8988T (cell line): ENCODE measurements around the gene FAM72B.
"Not testable (repeated sequence)": the region's sequence is repeated elsewhere in the genome, so short reads cannot be mapped to it uniquely, and the experiment has no call there.

Experiments used
- DNase-seq: peaks from one replicate; pipeline ENCODE4 v3.0.0; 2011

Gene FAM72B

DNA sequence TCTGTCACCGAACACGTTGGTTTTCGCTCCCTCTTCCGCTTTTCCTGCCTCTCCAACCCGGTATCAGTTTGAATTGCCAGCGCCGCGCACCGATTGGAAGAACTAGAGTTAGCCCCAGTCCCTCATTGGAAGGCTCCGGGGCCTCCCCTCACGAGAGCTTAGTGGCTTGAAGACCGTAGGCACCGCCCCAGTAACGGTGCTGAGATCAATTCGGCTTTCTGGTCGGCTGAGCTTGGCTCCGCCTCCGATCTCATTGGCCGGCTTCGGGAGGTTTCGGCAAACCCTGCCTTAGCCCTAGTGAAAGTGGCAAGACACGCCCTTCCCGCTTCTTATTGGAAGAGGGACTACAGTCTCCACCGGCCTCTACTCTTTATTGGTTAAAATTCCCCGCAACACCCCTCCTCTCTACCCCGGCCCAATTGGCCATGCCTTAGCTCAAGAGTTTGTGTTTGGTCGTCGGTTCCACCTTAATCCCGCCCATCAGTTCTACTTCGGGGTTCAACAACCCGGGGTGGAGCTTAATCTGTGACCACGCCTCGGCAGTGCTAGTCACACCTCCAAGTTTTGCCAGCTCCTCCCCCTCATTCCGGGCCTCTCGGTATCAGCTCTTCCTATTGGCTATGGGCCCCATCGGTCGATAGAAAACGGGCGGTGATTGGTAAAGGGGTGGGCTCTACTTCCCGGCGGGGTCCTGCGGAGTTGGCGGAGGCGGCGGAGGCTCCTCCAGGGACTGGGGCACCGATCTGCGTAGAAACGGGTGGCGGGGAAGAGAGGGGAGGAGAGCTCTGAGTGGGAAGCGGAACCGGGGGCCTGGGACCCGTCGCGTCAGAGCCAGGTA is at the start of gene FAM72B, which contains the start of gene SRGAP2C:
Gene FAM72B (minus strand): TSS at position 51 of the 838 bp plus-strand sequence. CDS start 851 bp downstream, outside the sequence.
Gene SRGAP2C (plus strand): TSS at position 686 of the 838 bp plus-strand sequence. CDS start 2,472 bp downstream, outside the sequence.
- peak; percentile 7 for DNase-seq

DNA sequence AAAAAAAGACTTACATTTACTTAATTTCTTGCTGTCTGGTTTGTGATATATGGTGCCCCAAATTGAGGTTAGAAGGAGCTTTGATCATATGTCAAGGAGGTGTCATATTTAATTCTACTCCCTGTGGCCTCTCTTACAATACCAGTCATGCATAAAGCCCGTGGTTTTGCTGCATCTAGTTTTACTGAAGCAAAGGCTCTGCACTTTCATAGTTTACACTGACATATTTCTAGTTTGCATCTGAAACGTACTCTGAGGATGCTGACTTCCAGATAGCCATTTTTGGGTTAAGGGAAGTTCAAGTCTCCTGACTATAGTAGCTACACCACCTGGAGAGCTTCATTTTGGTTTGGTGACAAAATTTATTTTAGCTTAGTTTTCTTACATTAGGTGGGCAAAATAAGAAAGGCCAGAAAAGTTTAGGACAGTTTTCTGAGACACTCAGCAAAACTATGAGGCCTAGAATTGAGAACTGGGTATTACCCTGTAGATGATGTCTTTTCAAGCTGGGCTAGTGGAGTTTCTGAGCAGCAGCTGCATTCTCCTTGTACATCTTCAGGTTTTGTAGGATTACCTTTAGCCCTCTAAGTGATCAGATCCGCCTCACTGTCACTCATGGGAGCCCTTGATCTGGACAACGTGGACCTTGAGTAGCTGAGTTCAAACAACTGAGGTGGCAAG is 48.4 kb upstream of the FAM72B start:
- not testable (repeated sequence) for DNase-seq

DNA sequence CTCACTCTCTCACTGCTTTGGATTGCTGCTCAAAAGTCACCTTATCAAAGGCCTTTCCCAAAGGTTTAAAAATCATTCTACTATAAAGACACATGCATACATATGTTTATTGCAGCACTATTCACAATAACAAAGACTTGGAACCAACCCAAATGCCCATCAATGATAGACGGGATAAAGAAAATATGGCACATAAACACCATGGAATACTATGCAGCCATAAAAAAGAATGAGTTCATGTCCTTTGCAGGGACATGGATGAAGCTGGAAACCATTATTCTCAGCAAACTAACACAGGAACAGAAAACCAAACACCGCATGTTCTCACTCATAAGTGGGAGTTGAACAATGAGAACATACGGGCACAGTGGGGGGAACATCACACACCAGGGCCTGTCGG is 46.5 kb upstream of the FAM72B start:
- DNase-seq = not testable (repeated sequence)

DNA sequence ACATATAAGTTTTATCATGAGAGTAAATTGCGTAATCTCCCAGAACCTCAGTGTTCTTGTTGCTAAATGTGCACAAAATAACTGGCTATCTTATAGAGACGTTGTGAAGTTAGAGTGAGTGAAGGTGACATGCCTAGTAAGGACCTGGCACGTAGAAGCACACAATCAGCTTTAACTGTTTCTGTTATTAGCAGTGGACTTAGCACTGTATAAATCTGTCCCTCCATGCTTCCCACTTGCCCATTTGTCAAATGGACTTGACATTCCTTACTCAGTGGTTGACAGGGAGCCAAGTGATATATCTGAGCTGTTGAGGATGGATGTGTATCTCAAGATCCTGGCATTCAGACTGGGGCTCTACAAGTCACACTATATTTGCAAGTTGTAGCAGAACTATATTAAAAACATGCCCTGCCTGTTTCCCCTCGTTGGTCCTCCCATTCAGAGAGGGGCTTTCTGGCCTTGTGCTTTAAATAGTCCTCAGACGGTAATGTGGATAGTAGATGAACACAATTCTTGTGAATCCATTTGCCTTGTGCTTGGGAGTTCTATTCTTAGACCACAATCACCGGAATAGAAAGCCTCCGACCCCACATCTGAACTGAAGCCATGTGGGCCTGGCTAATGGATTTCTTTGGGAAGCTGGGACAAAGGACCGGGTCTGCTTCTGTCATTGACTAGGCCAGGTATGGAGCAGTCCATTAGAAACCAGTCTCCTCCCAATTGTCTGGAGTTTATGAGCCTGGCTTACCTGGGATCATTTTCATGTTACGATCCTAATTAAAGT is 43.6 kb upstream of the FAM72B start:
- DNase-seq = not testable (repeated sequence)

DNA sequence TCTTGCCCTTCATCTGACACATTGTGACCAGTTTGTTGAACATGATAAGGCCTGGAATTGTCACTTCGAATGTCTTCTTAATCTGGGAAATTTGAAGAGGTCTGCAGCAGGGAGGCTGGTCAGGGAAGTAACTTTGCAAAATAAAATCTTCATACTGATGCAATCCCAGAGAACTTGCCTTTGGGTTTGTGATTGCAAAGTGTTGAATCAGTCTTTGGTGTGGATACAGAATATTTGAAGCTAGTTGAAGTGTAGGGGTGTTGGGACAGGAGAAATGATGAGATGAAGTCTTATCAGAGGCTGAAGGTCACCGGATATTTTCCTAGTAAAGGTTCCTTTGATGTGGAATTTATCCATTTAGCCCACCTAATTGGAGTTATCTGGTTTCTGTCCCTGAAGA is 42.8 kb upstream of the FAM72B start:
- not testable (repeated sequence) for DNase-seq

DNA sequence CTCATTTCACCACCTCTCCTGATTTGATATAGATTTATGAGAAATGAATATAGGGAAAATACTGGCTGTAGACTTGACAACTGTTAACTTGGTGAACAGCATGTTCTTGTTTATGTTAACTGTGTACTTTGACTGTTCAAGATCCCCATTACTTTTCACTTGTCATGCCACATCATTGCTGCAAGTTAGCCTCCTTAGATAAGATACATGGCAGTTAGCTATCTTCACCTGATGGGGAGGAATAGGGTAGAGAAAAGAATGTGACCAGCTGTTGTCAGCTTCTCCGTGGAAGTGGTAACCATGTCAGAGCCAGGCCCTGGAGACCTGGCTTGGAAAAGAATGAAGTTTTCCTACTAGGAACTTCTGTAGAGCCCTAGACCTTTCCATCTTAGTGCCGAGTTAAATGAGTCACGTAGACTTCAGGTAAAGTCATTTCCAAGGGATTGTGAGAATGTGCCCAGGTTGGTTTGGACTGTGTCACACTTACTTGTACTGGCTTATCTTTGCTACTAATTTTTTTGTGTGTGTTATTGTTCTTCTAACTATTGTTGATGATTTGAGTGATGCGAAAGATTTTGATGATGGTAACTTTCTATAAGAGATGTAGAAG is 42.3 kb upstream of the FAM72B start:
- not testable (repeated sequence) for DNase-seq

DNA sequence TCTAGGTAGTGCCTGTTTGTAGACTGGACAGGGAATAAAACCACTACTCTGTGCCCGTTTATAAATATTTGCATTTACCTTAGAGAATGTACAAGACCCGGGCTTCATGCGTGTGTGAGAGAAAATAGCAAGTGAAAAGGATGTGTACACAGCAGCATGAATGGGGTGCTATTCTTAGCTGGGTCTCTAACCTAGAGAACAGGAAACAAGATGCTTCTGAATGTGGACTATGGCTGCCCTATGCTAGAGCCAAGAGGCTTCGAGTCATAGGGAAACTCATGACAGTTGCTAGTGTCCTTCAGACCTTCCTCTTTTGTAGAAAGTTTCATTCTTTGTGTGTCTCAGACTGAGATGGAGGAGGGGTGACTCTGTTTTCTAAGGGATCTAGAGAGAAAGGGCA is 40.6 kb upstream of the FAM72B start:
- not testable (repeated sequence) for DNase-seq

DNA sequence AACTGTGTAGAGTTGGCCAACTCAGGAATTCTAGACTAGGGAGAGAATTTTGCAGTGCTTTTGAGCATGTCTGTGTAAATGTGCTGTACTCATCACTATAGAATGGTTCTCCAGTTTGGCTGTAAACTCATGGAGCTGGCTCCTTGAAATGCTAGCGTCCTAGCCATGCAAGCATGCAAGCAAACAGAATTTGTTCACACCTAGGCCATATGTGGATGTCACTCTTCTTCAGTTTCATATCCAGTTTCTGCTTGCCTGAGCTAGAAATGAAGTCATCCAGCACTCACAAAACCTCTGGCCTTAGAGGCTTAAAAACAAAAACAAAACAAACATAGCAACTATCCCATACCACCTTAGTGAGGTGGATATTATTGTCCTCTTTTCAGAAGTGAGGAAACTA is 37.6 kb upstream of the FAM72B start:
- not testable (repeated sequence) for DNase-seq

DNA sequence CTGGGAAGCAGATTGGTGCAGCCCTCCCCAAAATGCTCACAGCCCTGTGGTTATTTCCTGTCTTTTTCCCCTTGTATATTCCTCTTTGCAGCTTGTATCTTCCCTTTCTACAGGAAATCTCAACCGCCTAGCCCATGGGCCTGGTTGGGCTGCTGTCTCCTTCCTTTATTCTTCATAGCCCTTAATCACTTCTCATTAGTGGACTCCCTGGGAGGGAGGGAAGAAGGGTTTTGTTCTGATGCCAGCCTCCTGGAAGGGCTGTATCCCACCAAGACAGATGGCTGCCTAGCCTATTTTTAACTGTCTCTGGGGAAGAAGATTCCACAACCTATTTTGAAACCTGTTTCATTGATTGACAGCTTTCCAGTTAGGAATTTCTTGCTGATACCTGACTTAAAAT is 32.5 kb upstream of the FAM72B start:
- not testable (repeated sequence) for DNase-seq

DNA sequence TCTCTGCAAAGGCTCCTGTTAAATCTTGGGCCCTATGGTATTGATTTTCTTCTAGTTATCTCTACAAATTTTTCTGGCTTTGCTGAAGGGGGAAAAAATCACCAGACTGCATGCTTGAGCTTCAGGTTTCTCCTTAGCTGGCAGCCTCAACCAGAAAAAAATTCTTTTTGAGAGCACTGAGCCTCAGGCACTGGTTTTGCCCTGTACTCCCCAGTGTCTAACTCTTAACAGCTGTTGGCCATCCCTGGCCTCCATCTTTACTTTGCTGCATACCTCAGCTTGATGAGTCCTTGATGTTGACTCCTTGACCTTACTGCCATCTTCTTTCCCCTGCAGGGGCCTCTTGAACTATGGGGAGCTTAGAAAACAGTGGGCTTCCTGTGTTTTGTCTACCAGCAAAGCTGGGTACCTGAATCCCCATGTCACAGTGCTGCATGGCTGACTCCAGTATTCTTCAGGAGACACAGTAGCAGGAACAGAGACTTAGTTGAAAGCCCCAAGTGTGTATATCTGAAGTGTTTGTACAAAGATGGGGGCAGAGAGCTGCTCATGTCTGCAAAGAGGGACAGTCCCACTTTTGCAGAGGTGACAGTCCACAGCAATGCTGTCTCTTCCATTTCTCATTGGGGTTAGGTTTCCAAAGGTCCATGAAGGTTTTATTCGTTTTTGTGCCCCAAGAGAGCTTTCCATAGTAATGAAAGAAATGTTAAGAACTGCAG is 31.7 kb upstream of the FAM72B start:
- DNase-seq = not testable (repeated sequence)

DNA sequence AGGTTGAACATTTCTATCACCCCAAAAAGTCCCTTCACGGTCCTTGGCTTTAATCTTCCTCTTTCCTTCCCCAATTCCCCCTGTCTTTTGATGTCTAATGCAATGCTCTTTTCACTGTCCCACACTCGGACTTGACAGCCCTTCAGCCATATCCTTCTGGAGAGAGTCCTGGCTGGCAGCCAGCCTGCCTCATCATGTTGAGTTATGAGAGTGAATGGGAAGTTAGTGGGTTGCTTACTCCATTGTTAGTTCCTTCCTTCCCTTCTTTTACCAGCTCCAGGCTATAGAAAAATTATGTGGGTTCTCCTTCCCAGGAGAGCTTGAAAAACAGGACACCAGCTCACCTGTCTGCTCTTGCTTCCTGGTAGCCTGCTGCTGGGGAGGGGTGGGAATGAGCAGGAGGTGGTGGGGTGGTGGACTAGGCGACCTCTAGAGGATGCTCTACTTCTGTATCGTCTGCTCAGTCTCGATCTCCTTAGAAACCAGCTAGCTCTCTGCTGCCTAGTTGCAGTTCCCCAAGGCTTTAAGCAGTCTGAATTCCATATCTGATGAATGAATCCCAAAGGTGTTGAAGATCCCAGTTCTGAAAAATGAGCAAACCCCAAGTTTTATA is 30.5 kb upstream of the FAM72B start:
- DNase-seq = not testable (repeated sequence)

DNA sequence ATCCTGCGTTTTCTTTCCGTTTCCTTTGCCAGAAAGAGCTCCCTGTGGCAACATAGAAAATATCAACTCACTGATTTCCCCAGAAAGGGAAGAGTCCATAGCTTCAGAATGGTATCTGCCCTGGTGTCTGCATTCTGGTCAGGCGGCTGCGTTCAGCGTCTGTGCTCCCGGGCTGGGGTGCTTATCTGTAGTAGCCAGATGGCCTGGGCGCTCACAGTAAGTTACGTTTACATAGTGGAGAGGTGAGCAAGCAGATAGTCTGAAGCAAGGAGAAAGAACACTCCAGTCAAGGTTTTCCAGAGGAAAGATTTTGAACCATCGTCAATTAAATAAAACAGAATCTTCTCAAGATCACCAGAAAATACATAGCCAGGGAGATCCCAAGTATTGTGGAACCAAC is 29.4 kb upstream of the FAM72B start:
- not testable (repeated sequence) for DNase-seq

DNA sequence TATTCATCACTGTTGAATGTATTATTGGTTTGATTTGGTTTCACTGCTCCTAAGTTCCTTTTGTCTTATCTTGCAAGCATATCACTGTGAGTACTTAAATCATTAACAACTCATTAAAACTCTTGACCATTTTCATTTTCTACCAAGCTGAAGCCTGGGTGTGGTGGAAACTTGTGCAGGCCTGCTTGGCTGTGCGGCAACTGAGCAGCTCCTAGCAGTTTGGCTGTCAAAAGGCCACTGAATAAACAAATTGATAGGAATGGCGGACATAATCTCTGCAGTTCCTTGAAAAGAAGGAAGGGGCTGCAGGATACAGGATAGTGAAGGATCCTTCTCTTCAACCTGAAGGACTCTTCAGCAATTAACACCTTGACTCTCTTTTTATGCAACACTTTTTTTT is 26.6 kb upstream of the FAM72B start:
- DNase-seq = not testable (repeated sequence)

DNA sequence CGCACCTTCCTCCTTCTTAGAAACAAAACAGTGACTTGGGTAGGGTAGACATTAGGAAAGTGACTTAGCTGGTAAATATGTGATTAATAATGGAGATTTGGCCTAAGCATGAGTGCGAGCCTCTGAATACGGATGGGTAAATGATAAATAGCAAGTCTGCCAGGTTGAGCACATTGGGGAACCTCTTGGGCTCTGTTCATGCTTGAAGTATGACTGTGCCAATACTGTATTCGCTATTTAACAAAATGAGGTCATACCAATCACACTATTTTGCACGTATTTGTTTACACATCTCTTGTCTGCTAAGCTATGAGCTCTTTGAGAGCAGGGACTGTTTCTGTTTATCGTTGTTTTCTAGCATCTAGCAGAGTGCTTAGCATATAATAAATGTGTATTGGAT is 24.2 kb upstream of the FAM72B start:
- not testable (repeated sequence) for DNase-seq

DNA sequence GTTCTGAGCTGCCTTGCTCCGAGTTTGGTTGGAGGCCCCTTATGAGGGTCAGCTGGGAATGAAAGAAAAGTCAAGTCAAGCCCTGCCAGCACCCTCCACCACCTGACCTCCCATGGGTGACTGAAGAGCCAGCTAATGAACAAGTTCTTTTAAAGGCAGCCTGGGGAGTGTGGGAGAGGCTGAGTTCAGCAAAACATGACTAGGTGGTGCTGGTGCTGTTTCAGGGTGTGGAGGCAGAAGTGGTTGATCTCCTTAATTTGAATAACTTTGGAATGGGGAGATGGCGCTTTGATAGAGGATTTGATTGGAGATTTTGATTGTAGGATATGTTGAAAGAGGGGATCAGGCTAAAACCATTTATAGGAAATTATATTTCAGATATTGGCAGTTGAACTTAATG is 23.2 kb upstream of the FAM72B start:
- DNase-seq = not testable (repeated sequence)

DNA sequence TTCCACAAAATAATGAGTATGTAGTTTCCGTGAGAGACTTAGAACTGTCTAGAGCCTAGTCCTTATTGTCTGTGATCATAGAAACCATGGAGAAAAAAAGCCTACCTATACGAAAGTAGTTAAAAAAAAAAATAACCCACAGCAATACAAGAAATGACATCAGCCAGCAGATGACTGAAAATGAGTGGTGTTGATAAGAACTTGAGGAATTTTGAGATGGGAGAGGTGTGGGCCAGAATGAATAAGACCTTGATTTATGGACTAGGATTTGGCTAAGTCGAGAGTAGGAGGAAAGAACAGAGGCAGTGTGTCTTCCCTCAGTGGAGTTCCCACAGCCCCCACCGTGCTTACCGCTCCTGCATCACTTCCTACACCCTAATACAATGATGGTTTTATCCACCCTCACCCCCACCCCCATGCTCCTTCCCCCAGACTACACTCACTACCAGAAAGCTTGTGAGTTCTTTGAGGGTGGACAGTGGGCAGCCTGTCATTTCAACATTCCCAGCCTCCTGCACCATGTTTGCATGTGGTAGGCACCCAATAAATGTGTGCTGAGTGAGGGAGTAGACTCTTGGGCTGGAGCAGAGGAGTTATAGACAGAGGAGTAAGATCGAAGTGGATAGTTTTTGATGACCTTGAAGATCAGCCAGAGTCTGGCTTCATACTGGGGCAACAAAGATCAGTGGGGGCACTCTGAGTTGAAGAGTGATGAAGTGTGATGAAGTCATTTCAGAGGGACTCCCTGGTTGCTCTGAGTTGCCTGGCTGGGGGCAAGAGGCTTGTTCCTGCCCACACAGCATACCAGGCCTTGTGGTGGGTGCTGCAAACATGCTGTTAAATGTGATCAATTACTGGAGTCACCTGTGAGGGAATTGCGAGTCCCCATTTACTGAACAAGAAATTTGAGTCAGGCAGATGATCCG is 21.9 kb upstream of the FAM72B start:
- DNase-seq = not testable (repeated sequence)

DNA sequence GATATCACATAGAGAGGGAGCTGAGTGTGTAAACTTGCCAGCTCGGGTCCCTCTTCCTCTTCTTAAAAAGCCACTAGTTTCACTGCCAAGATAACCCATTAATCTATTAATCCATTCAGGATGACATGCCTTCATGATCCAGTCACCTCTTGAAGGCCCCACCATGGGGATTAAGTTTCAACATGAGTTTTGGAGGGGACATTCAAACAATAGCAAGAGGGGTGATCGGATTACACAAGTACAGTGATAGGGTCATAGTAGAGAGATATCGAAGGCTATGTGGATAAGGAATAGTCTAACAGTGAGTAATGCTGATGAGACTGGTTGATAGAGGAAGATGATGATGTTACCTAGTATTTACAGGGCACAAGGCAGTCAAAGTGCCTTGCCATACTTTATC is 18.8 kb upstream of the FAM72B start:
- DNase-seq = not testable (repeated sequence)

DNA sequence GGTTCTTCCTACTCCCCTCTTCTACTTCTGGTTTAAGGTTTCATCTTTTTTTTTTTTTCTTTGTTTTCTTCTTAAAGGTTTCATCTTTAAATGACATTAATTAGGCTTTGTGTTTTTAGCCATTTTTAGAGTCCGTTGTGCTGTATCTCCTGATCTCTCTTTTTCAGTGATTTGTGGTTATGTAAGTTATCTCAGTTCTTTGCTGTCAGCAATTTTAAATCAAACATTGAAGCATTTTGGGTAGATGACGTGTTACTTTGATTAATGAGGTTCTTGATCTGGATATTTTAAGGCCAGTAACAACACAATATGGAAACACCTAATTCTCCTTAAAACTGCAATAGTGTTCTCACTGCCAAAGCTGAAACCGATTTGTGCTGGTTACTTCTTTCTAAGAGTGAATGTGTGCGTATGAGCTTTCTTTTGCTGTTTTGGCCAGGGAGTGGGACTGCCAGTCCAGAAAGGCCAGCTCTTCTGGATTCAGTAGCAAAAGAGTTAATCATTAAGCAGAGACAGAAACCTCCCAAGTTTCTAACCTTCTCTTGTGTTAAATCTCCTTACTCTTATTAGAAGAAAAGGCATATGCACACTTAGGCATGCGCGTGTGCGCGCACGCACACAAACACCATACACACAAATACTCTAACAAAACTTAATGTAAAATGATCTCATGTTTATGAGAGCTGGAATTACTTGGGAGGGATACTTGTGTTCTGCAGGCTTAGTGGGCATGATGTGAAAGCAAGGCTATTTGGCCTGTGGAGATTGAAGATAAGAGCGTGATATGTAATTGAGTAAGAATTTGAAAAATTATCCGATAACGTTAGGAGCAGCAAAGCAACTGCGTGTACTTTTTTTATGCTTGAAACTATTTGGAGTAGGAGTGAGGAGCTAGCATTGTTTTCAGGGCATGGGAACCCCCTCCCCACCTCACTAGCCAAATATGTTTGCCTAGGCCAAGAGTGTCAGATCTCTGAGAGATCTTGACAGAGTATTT is 17.1 kb upstream of the FAM72B start:
- DNase-seq = not testable (repeated sequence)

DNA sequence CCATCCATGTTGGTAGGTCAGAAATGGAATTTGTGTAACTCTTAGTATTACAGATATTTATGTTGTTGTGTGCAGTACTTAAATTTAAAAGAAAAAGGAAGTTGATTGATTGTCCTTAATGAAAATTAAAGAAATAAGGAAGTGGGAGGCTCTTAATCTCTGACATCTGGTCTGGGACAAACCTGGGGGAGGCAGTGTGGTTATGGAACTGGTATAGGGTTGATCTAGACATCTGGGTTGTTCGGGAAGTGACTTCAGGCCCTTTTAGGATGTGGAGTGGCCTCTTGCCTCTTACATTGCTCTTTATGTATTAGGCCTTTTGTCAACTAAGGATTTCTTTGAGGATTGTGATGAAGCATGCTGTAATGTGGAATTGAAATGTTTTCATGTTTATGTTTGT is 16.1 kb upstream of the FAM72B start:
- not testable (repeated sequence) for DNase-seq
